Measurements from ENCODE around the gene PDE4A.

GRCh38 chr19:10419646-10420443 is 493 bp upstream of the PDE4A start:
- TF ChIP-seq, protein P1, sequence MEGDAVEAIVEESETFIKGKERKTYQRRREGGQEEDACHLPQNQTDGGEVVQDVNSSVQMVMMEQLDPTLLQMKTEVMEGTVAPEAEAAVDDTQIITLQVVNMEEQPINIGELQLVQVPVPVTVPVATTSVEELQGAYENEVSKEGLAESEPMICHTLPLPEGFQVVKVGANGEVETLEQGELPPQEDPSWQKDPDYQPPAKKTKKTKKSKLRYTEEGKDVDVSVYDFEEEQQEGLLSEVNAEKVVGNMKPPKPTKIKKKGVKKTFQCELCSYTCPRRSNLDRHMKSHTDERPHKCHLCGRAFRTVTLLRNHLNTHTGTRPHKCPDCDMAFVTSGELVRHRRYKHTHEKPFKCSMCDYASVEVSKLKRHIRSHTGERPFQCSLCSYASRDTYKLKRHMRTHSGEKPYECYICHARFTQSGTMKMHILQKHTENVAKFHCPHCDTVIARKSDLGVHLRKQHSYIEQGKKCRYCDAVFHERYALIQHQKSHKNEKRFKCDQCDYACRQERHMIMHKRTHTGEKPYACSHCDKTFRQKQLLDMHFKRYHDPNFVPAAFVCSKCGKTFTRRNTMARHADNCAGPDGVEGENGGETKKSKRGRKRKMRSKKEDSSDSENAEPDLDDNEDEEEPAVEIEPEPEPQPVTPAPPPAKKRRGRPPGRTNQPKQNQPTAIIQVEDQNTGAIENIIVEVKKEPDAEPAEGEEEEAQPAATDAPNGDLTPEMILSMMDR (conservative IDR thresholded peaks at IDR 0.05; ENCODE audit: low read depth in 2 of 2), result no peak
- TF ChIP-seq EZH2 (IDR thresholded peaks at IDR 0.05; ENCODE audit: low read depth, unreplicated experiment), result peak; percentile 60
- TF ChIP-seq POLR2AphosphoS5 (IDR thresholded peaks at IDR 0.05; ENCODE audit: low read depth), result peak; percentile 54; the same call in 1 of the 2 replicates
- TF ChIP-seq ZNF331 (CRISPR knock-in tag; IDR thresholded peaks at IDR 0.05; ENCODE audit: low read depth), result no peak
- no peak for TF ChIP-seq EZH2phosphoT487 (IDR thresholded peaks at IDR 0.05; ENCODE audit: unreplicated experiment)
- no peak for TF ChIP-seq JUNB (IDR thresholded peaks at IDR 0.05; ENCODE audit: unreplicated experiment)
- TF ChIP-seq STAT1 (IDR thresholded peaks at IDR 0.05; ENCODE audit: unreplicated experiment), result no peak
- TF ChIP-seq REST (IDR thresholded peaks at IDR 0.05; ENCODE audit: unreplicated experiment), result no peak
- peak; percentile 62 for TF ChIP-seq CREB1 (CRISPR knock-in tag; IDR thresholded peaks at IDR 0.05; ENCODE audit: low read depth)
- TF ChIP-seq, protein P2, sequence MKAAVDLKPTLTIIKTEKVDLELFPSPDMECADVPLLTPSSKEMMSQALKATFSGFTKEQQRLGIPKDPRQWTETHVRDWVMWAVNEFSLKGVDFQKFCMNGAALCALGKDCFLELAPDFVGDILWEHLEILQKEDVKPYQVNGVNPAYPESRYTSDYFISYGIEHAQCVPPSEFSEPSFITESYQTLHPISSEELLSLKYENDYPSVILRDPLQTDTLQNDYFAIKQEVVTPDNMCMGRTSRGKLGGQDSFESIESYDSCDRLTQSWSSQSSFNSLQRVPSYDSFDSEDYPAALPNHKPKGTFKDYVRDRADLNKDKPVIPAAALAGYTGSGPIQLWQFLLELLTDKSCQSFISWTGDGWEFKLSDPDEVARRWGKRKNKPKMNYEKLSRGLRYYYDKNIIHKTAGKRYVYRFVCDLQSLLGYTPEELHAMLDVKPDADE (IDR thresholded peaks at IDR 0.05), result no peak
- TF ChIP-seq ZNF114 (CRISPR knock-in tag; IDR thresholded peaks at IDR 0.05), result no peak
- TF ChIP-seq NANOG (IDR thresholded peaks at IDR 0.05; ENCODE audit: borderline replicate concordance), result no peak
- TF ChIP-seq, protein P3, sequence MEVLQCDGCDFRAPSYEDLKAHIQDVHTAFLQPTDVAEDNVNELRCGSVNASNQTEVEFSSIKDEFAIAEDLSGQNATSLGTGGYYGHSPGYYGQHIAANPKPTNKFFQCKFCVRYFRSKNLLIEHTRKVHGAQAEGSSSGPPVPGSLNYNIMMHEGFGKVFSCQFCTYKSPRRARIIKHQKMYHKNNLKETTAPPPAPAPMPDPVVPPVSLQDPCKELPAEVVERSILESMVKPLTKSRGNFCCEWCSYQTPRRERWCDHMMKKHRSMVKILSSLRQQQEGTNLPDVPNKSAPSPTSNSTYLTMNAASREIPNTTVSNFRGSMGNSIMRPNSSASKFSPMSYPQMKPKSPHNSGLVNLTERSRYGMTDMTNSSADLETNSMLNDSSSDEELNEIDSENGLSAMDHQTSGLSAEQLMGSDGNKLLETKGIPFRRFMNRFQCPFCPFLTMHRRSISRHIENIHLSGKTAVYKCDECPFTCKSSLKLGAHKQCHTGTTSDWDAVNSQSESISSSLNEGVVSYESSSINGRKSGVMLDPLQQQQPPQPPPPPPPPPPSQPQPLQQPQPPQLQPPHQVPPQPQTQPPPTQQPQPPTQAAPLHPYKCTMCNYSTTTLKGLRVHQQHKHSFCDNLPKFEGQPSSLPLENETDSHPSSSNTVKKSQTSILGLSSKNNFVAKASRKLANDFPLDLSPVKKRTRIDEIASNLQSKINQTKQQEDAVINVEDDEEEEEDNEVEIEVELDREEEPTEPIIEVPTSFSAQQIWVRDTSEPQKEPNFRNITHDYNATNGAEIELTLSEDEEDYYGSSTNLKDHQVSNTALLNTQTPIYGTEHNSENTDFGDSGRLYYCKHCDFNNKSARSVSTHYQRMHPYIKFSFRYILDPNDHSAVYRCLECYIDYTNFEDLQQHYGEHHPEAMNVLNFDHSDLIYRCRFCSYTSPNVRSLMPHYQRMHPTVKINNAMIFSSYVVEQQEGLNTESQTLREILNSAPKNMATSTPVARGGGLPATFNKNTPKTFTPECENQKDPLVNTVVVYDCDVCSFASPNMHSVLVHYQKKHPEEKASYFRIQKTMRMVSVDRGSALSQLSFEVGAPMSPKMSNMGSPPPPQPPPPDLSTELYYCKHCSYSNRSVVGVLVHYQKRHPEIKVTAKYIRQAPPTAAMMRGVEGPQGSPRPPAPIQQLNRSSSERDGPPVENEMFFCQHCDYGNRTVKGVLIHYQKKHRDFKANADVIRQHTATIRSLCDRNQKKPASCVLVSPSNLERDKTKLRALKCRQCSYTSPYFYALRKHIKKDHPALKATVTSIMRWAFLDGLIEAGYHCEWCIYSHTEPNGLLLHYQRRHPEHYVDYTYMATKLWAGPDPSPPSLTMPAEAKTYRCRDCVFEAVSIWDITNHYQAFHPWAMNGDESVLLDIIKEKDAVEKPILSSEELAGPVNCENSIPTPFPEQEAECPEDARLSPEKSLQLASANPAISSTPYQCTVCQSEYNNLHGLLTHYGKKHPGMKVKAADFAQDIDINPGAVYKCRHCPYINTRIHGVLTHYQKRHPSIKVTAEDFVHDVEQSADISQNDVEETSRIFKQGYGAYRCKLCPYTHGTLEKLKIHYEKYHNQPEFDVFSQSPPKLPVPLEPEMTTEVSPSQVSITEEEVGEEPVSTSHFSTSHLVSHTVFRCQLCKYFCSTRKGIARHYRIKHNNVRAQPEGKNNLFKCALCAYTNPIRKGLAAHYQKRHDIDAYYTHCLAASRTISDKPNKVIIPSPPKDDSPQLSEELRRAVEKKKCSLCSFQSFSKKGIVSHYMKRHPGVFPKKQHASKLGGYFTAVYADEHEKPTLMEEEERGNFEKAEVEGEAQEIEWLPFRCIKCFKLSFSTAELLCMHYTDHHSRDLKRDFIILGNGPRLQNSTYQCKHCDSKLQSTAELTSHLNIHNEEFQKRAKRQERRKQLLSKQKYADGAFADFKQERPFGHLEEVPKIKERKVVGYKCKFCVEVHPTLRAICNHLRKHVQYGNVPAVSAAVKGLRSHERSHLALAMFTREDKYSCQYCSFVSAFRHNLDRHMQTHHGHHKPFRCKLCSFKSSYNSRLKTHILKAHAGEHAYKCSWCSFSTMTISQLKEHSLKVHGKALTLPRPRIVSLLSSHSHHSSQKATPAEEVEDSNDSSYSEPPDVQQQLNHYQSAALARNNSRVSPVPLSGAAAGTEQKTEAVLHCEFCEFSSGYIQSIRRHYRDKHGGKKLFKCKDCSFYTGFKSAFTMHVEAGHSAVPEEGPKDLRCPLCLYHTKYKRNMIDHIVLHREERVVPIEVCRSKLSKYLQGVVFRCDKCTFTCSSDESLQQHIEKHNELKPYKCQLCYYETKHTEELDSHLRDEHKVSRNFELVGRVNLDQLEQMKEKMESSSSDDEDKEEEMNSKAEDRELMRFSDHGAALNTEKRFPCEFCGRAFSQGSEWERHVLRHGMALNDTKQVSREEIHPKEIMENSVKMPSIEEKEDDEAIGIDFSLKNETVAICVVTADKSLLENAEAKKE (CRISPR knock-in tag; IDR thresholded peaks at IDR 0.05), result no peak

Measured in GM23338 (cell line).